ENCODE measurements around the gene KRT80. TPM values are rescaled to one million over a fixed set of nuclear protein-coding genes. Genes with fewer than 3 reads are reported as not detected.

Gene KRT80
- total RNA-seq, 2 donors from 2014 or later, result not detected

DNA sequence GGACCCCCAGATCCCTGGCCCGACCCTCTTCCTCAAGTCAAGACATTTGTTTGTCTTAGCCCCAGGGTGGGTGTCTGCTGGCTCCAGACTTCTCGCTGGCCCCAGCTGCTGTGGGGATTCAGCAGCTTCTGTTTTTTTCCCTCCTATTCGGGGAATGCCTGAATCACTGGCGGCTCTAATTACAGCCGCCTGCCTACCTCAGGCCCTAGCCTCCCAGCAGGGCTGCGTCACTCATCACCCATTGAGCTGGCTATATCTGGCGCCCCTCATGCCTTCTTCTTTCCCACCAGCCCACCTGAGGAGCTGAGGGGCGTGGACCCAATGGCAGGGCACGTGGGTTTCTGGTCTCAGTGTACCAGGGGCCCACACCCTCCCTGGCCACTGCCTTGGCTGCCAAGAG is 10.1 kb downstream of the KRT80 start:
- H3K27me3 Mint-ChIP-seq, result peaks cover 13% of the 10 kb centered on the region
- peak overlapping the region; percentile 29 for H3K27ac Mint-ChIP-seq
- H3K4me3 Mint-ChIP-seq, result no peak overlapping the region
- ATAC-seq (no peak), DNase-seq (no peak)
- peaks cover 5% of the 10 kb centered on the region for H3K4me1 Mint-ChIP-seq
- H3K36me3 Mint-ChIP-seq (ENCODE audit: low read depth), result no peaks in the 10 kb centered on the region
- no peaks in the 10 kb centered on the region for H3K9me3 ChIP-seq (ENCODE audit: control insufficient read depth, low read length, poor library complexity, severe bottlenecking)

DNA sequence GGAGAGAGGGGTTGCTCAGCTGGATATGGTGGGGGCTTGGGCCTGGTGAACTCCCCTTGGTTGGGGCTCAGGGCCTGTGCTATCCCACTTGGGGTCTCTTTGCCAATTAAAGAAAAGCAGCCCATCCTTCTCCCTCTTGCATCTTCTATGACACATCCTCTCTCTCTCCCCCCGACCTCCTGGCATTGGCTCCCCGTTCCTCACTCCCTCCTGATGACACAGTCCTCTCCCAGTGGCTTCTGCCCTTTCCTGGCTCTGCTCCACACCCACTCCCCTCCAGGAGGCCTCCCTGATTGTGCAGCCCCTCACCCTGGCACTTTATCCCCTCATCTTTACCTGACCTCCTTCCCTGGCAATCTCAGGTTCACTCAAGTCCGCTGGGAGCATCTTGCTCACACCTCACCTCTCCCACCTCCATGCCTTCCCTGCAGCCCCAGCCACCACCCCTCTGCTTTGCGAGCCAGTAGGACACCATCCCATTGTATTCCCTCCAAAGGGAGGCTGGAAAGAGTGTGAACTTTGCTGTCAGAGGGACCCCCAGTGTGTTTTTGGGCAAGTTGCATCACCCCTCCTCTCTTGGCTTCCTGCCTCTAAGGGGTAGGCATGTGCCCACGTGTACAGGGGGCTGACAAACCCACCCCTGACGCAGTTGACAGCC is 10.7 kb downstream of the KRT80 start:
- Mint-ChIP-seq H3K4me3 (no peak overlapping the region), H3K27ac (no peak overlapping the region), H3K36me3 (ENCODE audit: low read depth) (no peaks in the 10 kb centered on the region), H3K27me3 (peaks cover 13% of the 10 kb centered on the region), H3K4me1 (peaks cover 5% of the 10 kb centered on the region)
- no peaks in the 10 kb centered on the region for H3K9me3 ChIP-seq (ENCODE audit: control insufficient read depth, low read length, poor library complexity, severe bottlenecking)
- DNase-seq (no peak), ATAC-seq (no peak)

- no peak for ATAC-seq
- H3K9me3 ChIP-seq (ENCODE audit: control insufficient read depth, low read length, poor library complexity, severe bottlenecking), result no peaks in the 10 kb centered on the region
- peaks cover 13% of the 10 kb centered on the region for H3K27me3 Mint-ChIP-seq
- no peak overlapping the region for H3K4me3 Mint-ChIP-seq
- H3K27ac Mint-ChIP-seq, result no peak overlapping the region
- H3K36me3 Mint-ChIP-seq (ENCODE audit: low read depth), result no peaks in the 10 kb centered on the region
- no peak for DNase-seq
- peaks cover 2% of the 10 kb centered on the region for H3K4me1 Mint-ChIP-seq
Observed at GRCh38 chr12:52179396-52179973, 12.3 kb downstream of the KRT80 start.

DNA sequence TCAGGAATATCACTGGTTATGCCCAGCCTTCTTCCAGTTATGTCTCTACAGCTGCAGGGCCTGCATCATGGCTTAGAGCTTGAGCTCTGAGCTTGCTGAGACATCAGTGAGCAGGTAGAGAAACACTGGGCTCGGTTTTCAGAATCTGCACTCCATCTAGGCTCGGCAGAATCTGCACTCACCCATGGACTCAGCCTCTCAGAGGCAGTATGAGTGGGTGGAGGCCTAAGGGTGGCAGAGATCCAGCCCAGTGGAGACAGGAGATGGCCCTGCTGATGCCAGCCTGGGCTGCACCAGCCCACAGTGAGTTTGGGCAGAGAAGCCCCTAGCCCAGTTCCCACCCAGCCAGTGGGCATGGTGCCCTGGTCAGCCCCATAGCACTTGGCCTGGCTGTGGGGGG is 12.8 kb downstream of the KRT80 start:
- H3K4me1 Mint-ChIP-seq, result peaks cover 2% of the 10 kb centered on the region
- ATAC-seq, result no peak
- DNase-seq, result no peak
- H3K27me3 Mint-ChIP-seq, result peaks cover 13% of the 10 kb centered on the region
- no peak overlapping the region for H3K27ac Mint-ChIP-seq
- H3K9me3 ChIP-seq (ENCODE audit: control insufficient read depth, low read length, poor library complexity, severe bottlenecking), result no peaks in the 10 kb centered on the region
- no peaks in the 10 kb centered on the region for H3K36me3 Mint-ChIP-seq (ENCODE audit: low read depth)
- H3K4me3 Mint-ChIP-seq, result no peak overlapping the region

DNA sequence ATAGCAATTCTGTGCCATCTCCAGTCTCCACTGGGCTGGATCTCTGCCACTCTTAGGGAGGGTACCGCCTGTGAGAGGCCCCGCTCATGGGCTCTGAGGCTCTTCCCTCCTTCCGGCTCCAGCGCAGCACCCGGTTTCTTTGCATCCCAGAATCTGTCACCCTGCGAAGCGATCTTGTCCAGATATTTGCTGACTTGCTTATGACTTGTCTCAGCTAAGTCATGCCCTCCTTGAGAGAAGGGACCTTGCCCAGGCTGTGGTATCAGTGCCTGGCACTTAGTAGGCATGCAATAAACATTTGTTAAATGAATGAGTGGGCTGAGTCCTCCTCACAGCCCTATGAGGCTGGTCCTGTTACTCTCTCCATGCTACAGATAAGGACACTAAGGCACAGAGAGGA is 13.4 kb downstream of the KRT80 start:
- Mint-ChIP-seq H3K4me1 (peaks cover 2% of the 10 kb centered on the region), H3K36me3 (ENCODE audit: low read depth) (no peaks in the 10 kb centered on the region), H3K4me3 (no peak overlapping the region), H3K27me3 (peaks cover 13% of the 10 kb centered on the region), H3K27ac (no peak overlapping the region)
- DNase-seq (no peak), ATAC-seq (no peak)
- H3K9me3 ChIP-seq (ENCODE audit: control insufficient read depth, low read length, poor library complexity, severe bottlenecking), result no peaks in the 10 kb centered on the region

GRCh38 chr12:52175371-52176350 is 16.2 kb downstream of the KRT80 start:
- Mint-ChIP-seq H3K27me3 (peaks cover 6% of the 10 kb centered on the region), H3K36me3 (ENCODE audit: low read depth) (no peaks in the 10 kb centered on the region), H3K27ac (no peak overlapping the region), H3K4me1 (peaks cover 2% of the 10 kb centered on the region), H3K4me3 (no peak overlapping the region)
- ATAC-seq (no peak), DNase-seq (no peak)
- no peaks in the 10 kb centered on the region for H3K9me3 ChIP-seq (ENCODE audit: control insufficient read depth, low read length, poor library complexity, severe bottlenecking)

GRCh38 chr12:52173526-52173925 is 18.3 kb downstream of the KRT80 start:
- H3K9me3 ChIP-seq (ENCODE audit: control insufficient read depth, low read length, poor library complexity, severe bottlenecking), result no peaks in the 10 kb centered on the region
- Mint-ChIP-seq H3K4me3 (no peak overlapping the region), H3K4me1 (peaks cover 2% of the 10 kb centered on the region), H3K36me3 (ENCODE audit: low read depth) (no peaks in the 10 kb centered on the region), H3K27ac (no peak overlapping the region), H3K27me3 (peaks cover 5% of the 10 kb centered on the region)
- no peak for ATAC-seq
- no peak for DNase-seq

DNA sequence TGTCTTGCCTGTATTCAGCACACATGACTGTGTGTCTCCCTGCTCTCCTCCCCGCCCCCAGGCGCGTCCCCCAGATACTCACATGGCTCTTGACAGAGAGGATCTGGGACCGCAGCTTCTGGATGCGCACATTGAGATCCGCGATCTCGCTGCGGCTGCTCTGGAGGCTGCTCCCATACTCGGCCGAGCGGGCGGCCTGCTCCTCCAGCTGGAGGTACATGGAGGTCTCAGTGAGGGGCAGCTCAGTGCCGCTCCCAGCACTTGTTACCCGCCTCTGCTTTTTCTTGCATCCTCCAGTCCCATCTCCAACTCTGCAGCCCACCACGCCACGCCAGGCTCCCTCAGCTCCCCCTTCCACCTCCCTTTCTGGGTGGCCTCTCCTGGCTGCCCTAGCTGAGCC is 18.9 kb downstream of the KRT80 start:
- DNase-seq (no peak), ATAC-seq (no peak)
- no peaks in the 10 kb centered on the region for H3K36me3 Mint-ChIP-seq (ENCODE audit: low read depth)
- H3K4me1 Mint-ChIP-seq, result peaks cover 2% of the 10 kb centered on the region
- H3K4me3 Mint-ChIP-seq, result no peak overlapping the region
- no peaks in the 10 kb centered on the region for H3K27me3 Mint-ChIP-seq
- no peaks in the 10 kb centered on the region for H3K9me3 ChIP-seq (ENCODE audit: control insufficient read depth, low read length, poor library complexity, severe bottlenecking)
- no peak overlapping the region for H3K27ac Mint-ChIP-seq

- no peaks in the 10 kb centered on the region for H3K9me3 ChIP-seq (ENCODE audit: control insufficient read depth, low read length, poor library complexity, severe bottlenecking)
- Mint-ChIP-seq H3K4me1 (peaks cover 2% of the 10 kb centered on the region), H3K27ac (no peak overlapping the region), H3K4me3 (no peak overlapping the region), H3K27me3 (no peaks in the 10 kb centered on the region), H3K36me3 (ENCODE audit: low read depth) (no peaks in the 10 kb centered on the region)
- DNase-seq (no peak), ATAC-seq (no peak)
Observed at GRCh38 chr12:52171950-52172512, 19.8 kb downstream of the KRT80 start.

DNA sequence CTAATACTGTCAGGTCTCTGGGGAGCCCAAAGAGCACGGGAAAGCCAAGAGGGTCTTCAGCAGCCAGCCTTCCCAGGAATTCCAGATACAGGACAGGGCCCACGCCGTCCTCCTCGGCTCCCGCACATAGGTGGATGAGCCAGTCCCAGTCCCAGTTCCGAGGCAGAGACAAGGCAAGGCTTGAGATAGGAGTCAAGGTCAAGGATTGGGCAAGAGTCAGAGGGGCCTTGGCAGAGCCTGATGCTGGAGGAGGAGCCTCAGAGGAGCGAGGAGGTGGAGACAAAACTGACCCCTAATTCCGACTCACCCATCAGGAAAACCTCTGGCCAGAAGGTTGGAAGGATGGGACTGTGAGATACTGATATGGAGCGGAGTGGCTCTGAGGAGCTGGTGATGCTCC is 21.0 kb downstream of the KRT80 start:
- no peaks in the 10 kb centered on the region for H3K36me3 Mint-ChIP-seq (ENCODE audit: low read depth)
- no peak overlapping the region for H3K4me3 Mint-ChIP-seq
- H3K27ac Mint-ChIP-seq, result peak overlapping the region; percentile 71

DNA sequence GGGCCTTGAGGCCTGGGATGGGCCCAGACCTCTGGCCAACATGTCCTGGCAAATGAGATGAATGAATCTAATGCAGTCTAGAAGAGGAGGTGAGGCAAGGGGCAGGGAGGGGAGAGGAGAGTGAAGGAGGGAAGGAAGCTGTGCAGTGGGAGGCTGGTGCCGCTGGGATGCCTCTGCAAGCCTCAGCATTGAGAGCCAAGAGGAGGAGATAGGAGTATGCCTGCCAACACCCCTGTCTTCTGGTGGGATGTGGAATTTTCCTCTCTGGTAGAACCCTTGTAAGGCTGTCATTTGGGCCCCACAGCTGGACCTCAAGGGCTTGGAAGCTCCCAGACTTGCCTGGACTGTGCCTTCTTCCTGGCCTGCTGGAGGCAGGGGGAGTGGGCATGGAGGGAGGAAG is 21.9 kb downstream of the KRT80 start:
- no peaks in the 10 kb centered on the region for H3K9me3 ChIP-seq (ENCODE audit: control insufficient read depth, low read length, poor library complexity, severe bottlenecking)
- no peak for DNase-seq
- no peaks in the 10 kb centered on the region for H3K27me3 Mint-ChIP-seq
- H3K4me1 Mint-ChIP-seq, result peaks cover 6% of the 10 kb centered on the region
- H3K4me3 Mint-ChIP-seq, result no peak overlapping the region
- ATAC-seq, result no peak
- peak overlapping the region; percentile 71 for H3K27ac Mint-ChIP-seq
- no peaks in the 10 kb centered on the region for H3K36me3 Mint-ChIP-seq (ENCODE audit: low read depth)

More for the DNA sequence above, 21.0 kb downstream of the KRT80 start:
- Mint-ChIP-seq H3K4me1 (peaks cover 3% of the 10 kb centered on the region), H3K27me3 (no peaks in the 10 kb centered on the region)
- ATAC-seq (no peak), DNase-seq (no peak)
- no peaks in the 10 kb centered on the region for H3K9me3 ChIP-seq (ENCODE audit: control insufficient read depth, low read length, poor library complexity, severe bottlenecking)

DNA sequence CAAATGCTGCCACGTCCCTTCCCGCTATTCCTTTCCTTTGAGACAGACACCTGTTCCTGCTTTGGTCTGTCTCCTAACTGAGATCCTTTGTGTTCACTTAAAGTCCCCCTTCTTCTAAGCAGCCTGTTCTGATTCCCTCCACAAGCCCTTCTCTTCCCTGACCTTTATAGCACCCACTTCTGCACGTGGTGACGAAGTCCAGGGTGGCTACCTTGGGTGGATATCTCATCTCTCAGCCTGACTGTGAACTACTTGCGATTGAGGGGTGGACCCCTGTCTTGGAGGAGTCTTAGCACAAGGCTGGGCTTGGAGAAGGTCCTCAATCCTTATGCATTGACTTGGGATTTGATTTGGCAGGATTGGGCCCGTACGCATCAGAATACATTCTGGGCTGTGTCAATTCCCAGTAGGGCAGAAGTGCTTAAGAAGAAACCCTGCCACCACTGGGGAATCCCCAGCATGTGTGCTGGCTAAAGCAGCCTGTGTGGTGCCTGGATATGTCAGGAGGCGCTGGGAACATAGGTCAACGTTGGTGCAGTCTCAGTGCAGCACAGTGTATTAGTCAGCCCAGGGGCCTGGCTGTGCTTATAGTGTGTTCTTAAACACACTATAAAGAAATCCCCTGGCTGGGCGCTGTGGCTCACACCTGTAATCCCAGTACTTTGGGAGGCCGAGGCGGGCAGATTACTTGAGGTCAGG is 23.6 kb downstream of the KRT80 start:
- peaks cover 10% of the 10 kb centered on the region for H3K4me1 Mint-ChIP-seq
- no peak for DNase-seq
- H3K4me3 Mint-ChIP-seq, result no peak overlapping the region
- H3K9me3 ChIP-seq (ENCODE audit: control insufficient read depth, low read length, poor library complexity, severe bottlenecking), result no peaks in the 10 kb centered on the region
- no peaks in the 10 kb centered on the region for H3K27me3 Mint-ChIP-seq
- H3K36me3 Mint-ChIP-seq (ENCODE audit: low read depth), result no peaks in the 10 kb centered on the region
- peak; percentile 32 for ATAC-seq
- H3K27ac Mint-ChIP-seq, result peak overlapping the region; percentile 8

GRCh38 chr12:52167526-52167925 is 24.3 kb downstream of the KRT80 start:
- no peak overlapping the region for H3K4me3 Mint-ChIP-seq
- H3K4me1 Mint-ChIP-seq, result peaks cover 16% of the 10 kb centered on the region
- ATAC-seq (no peak), DNase-seq (no peak)
- H3K27me3 Mint-ChIP-seq, result no peaks in the 10 kb centered on the region
- H3K9me3 ChIP-seq (ENCODE audit: control insufficient read depth, low read length, poor library complexity, severe bottlenecking), result no peaks in the 10 kb centered on the region
- H3K27ac Mint-ChIP-seq, result peak overlapping the region; percentile 8
- H3K36me3 Mint-ChIP-seq (ENCODE audit: low read depth), result no peaks in the 10 kb centered on the region

All from T-helper 17 cell (primary cell).